Panc1 (cell line): ENCODE measurements around the gene PHLDB1.
"Not testable (repeated sequence)": the region's sequence is repeated elsewhere in the genome, so short reads cannot be mapped to it uniquely, and the experiment has no call there.

Experiments used
- CTCF ChIP-seq: fragments of 450-650 bp; IDR thresholded peaks from 2 replicates; pipeline ENCODE4 v1.5.1; 2017; ENCODE audit warnings: mild to moderate bottlenecking
- POLR2AphosphoS5 ChIP-seq: IDR thresholded peaks from 2 replicates; pipeline ENCODE4 v1.6.1; 2012; ENCODE audit warnings: mild to moderate bottlenecking, low read depth, low read length, moderate library complexity
- REST ChIP-seq, 2 experiments: IDR thresholded peaks; 2 replicates each; pipeline ENCODE4 v1.6.1; 2011 to 2012; ENCODE audit warnings: low read depth in 2 of 2, control low read depth in 1 of 2, low read length in 1 of 2, mild to moderate bottlenecking in 1 of 2, moderate library complexity in 1 of 2; ENCODE audit not compliant: insufficient read depth in 1 of 2

- not testable (repeated sequence) for TF ChIP-seq CTCF; REST (IDR thresholded peaks at IDR 0.05; ENCODE audit: insufficient read depth in 1 of 2, low read depth in 2 of 2, low read length in 1 of 2); POLR2AphosphoS5
Measured at GRCh38 chr11:118611433-118611795, 4.0 kb downstream of the PHLDB1 start.
